ENCODE data around the gene SEMA4A. TPM values are rescaled to one million over a fixed set of nuclear protein-coding genes. Genes with fewer than 3 reads are reported as not detected.

SEMA4A gene
- total RNA-seq, 1 donor from 2014 or later: 30.7 TPM

DNA sequence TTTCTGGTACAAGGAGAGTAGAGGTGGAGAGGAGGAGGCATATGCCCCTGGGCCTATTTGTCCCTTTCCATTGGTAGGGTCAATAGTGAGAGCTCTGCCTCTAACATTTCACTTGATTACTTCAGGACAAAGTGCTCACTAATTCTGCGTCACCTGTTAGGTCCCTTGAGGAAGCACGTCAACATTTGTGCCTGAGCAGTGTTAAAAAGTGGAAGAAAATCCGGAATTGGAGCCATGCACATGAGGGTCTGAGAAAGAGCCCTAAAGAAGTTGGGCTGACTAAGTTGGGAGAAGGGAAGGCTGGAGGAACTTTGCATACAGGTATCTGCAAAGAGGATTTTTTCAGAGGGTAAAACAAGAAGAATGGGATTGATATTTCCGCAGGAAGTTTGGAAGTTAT, 42.5 kb downstream of the SEMA4A start:
- intact Hi-C loops (cut with DNase I): no loop called here

DNA sequence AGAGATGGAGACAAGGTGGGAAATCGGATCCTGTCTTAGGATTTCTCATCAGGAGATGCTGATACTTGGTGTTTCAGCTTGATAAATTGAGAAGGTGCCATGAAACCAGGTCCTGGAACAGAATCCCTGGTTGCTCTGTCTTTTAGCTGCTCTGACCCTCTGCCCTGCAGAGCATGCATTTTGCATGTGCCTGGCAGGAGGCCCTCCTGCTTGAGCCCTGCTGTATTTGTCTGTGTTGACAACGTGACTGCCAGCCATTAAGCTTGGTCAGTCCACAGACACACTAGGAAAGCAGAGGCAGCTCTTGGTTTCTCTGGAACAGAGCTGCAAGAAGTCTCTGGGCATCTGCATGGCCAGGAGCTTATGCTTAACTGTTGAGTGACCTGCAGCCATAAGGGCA, 43.1 kb downstream of the SEMA4A start:
- intact Hi-C loops (cut with DNase I): no loop called here
- H3K9me3 ChIP-seq: no peaks in the 10 kb centered on the region
- ATAC-seq (no peak), DNase-seq (no peak)
- peaks cover 15% of the 10 kb centered on the region for H3K4me1 ChIP-seq
- no peak overlapping the region for H3K27ac ChIP-seq
- H3K36me3 ChIP-seq: peaks cover 39% of the 10 kb centered on the region
- no peaks in the 10 kb centered on the region for H3K27me3 ChIP-seq
- H3K4me3 ChIP-seq: no peak overlapping the region
- TF ChIP-seq, protein P1, sequence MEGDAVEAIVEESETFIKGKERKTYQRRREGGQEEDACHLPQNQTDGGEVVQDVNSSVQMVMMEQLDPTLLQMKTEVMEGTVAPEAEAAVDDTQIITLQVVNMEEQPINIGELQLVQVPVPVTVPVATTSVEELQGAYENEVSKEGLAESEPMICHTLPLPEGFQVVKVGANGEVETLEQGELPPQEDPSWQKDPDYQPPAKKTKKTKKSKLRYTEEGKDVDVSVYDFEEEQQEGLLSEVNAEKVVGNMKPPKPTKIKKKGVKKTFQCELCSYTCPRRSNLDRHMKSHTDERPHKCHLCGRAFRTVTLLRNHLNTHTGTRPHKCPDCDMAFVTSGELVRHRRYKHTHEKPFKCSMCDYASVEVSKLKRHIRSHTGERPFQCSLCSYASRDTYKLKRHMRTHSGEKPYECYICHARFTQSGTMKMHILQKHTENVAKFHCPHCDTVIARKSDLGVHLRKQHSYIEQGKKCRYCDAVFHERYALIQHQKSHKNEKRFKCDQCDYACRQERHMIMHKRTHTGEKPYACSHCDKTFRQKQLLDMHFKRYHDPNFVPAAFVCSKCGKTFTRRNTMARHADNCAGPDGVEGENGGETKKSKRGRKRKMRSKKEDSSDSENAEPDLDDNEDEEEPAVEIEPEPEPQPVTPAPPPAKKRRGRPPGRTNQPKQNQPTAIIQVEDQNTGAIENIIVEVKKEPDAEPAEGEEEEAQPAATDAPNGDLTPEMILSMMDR (IDR thresholded peaks at IDR 0.05): no peak

More for the DNA sequence above, 42.5 kb downstream of the SEMA4A start:
- no peaks in the 10 kb centered on the region for H3K27me3 ChIP-seq
- TF ChIP-seq, protein P1 (IDR thresholded peaks at IDR 0.05): no peak
- DNase-seq (no peak), ATAC-seq (no peak)
- peaks cover 9% of the 10 kb centered on the region for H3K4me1 ChIP-seq
- no peaks in the 10 kb centered on the region for H3K9me3 ChIP-seq
- peaks cover 33% of the 10 kb centered on the region for H3K36me3 ChIP-seq
- no peak overlapping the region for H3K27ac ChIP-seq
- no peak overlapping the region for H3K4me3 ChIP-seq

DNA sequence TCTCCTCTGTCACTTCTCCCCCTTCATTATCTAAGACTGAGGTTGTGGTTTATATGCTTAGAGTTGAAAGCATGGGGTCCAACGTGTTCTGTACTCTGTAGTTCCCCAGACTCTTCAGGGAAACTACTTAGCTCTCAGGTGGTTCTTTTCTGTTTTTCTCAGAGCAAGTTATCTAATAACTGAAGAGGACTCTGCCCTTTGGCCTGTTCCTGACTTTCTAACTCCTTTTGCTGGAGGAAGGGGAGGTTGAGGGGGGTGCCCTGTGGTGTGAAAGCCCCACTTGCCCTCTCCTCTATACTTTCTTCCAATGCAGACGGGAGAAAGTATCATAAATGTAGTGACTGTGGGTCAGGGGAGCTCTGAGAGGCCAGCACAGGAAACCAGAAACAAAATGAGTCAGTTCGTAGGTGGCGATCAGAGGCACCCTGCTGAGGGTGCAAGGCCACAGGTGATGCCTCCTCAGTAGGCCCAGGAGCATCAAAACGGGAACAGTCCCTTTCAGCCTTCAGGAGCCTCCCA, 45.5 kb downstream of the SEMA4A start:
- no peak for DNase-seq
- Histone ChIP-seq H3K9me3 (no peaks in the 10 kb centered on the region), H3K27me3 (no peaks in the 10 kb centered on the region), H3K4me3 (no peak overlapping the region), H3K4me1 (peaks cover 26% of the 10 kb centered on the region), H3K36me3 (peaks cover 53% of the 10 kb centered on the region), H3K27ac (no peak overlapping the region)
- intact Hi-C loops (cut with DNase I): no loop called here
- no peak for ATAC-seq
- TF ChIP-seq, protein P1 (IDR thresholded peaks at IDR 0.05): no peak

DNA sequence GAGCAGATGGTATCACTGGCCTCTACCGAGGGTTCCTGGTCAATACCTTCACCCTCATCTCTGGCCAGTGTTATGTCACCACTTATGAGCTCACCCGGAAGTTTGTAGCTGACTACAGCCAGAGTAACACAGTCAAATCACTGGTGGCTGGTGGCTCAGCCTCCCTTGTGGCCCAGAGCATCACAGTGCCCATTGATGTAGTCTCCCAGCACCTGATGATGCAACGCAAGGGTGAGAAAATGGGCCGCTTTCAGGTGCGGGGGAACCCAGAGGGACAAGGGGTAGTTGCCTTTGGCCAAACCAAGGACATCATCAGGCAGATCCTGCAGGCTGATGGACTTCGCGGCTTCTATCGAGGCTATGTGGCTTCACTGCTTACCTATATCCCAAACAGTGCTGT, 46.7 kb downstream of the SEMA4A start:
- no peak overlapping the region for H3K4me3 ChIP-seq
- no peak for DNase-seq
- peaks cover 20% of the 10 kb centered on the region for H3K4me1 ChIP-seq
- peaks cover 62% of the 10 kb centered on the region for H3K36me3 ChIP-seq
- no peak overlapping the region for H3K27ac ChIP-seq
- TF ChIP-seq, protein P1 (IDR thresholded peaks at IDR 0.05): no peak
- ATAC-seq: no peak
- H3K9me3 ChIP-seq: no peaks in the 10 kb centered on the region
- intact Hi-C loops (cut with DNase I): no loop called here
- no peaks in the 10 kb centered on the region for H3K27me3 ChIP-seq

DNA sequence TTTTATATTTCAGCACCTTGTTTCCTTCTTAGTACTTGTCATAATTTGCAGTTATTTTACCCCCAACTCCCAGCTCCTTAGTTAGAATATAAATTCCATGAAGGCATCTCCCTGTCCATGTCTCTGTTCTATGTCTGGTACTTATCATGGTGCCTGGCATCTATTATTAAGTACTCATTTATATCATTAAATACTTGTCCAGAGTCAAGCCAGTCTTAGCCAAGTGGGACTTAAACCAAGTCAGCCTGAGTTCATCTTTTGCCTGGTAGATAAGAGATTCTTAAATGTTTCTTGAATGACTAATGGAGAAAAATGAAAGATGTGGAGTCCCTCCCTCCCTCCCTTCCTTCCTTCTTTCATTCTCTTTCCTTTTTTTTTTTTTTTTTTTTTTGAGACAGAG, 49.9 kb downstream of the SEMA4A start:
- H3K9me3 ChIP-seq: no peaks in the 10 kb centered on the region
- TF ChIP-seq, protein P1 (IDR thresholded peaks at IDR 0.05): no peak
- H3K4me1 ChIP-seq: peaks cover 18% of the 10 kb centered on the region
- ATAC-seq (no peak), DNase-seq (no peak)
- no peaks in the 10 kb centered on the region for H3K27me3 ChIP-seq
- intact Hi-C loops (cut with DNase I): no loop called here
- no peak overlapping the region for H3K4me3 ChIP-seq
- H3K36me3 ChIP-seq: peaks cover 72% of the 10 kb centered on the region
- H3K27ac ChIP-seq: peak overlapping the region; percentile 47

DNA sequence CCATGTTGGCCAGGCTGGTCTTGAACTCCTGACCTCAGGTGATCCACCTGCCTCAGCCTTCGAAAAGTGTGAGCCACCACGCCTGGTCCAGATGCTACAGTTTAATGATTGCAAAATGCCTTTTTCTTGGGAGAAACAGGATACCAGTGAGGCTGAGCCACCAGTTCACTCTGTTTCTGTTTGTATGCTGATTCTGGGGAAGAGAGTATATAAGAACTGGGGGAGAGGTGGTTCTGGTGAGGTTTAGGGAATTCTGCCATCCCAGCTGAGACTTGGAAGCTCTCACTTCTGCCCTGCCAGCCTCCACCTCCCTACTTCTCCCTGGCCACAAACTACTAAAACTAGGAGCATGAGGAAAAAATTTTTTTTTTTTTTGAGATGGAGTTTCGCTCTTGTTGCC, 51.3 kb downstream of the SEMA4A start:
- H3K9me3 ChIP-seq: no peaks in the 10 kb centered on the region
- H3K4me3 ChIP-seq: no peak overlapping the region
- DNase-seq (no peak), ATAC-seq (no peak)
- H3K36me3 ChIP-seq: peaks cover 80% of the 10 kb centered on the region
- TF ChIP-seq, protein P1 (IDR thresholded peaks at IDR 0.05): no peak
- H3K27me3 ChIP-seq: no peaks in the 10 kb centered on the region
- no peak overlapping the region for H3K27ac ChIP-seq
- peaks cover 18% of the 10 kb centered on the region for H3K4me1 ChIP-seq
- intact Hi-C loops (cut with DNase I): no loop called here
